Right renal cortex interstitium (tissue), 3 donors: ENCODE results near the gene SERPINB1. TPM values are rescaled to one million over a fixed set of nuclear protein-coding genes. Genes with fewer than 3 reads are reported as not detected.
A peak's percentile ranks its signal among the peaks of the same experiment; 100 is the strongest.
"Not testable (repeated sequence)": the region's sequence is repeated elsewhere in the genome, so short reads cannot be mapped to it uniquely, and the experiment has no call there.

Experiments
- DNase-seq, 3 donors: peaks; one replicate each; pipeline ENCODE4 v3.0.0-alpha.2; 2013; ENCODE audit warnings: low read depth in 3 of 3, low spot score in 2 of 3
- polyA plus RNA-seq, 3 donors: library from polyadenylated mRNA; unstranded; fragments of 120-200 nt; gene quantifications; one replicate each; pipeline ENCODE4 v1.2.1, GENCODE V29; 2013; ENCODE audit not compliant: insufficient read length in 3 of 3

SERPINB1 gene
- polyA plus RNA-seq = 10 to 100 TPM; 19.5 to 21.8 (median 21.4) TPM

DNA sequence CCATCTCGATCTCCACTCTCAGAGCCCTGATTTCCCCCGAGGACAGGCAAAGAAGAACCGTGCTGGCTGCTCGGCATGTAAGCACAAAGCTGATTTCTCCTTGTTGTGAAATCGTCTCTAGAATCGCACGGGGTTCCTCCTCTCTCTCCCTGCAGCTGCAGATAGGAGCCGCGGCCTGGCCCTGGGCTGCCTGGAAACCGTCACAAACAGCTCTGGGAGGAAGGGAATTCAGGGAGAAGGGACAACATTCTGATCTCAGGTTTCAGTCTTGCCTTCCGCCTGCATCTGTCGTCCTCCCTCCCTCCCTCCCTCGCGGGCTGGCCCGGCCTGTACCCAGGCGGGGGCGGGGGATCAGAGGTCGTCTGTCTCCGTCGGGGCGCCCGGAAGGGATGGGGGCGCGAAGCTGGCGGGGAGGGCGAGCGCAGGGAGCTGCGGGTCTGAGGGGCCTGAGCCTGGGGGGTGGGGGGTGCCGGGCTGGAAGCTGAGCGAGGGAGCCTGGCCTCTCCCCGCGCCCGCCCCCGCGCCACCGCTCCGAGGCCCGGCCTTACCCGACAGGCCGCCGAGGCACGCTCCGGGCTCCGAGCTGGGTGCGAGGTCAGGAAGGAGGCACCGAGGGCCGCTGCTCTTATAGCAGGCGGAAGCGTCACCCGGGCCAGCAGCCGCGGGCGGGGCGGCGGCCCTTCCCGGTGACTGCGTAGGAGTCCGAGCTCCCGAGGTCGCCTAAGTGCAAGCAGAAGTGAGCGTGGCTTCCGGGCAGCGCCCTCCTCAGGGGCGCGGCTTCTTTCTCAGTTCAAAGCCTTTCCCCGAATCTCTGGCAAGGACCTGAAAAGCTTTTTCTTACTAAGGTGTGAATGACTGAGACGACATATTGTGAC, at the start of gene SERPINB1:
SERPINB1 (minus strand) TSS at position 600 of the 875 bp plus-strand sequence. CDS start 1,277 bp downstream, outside the sequence.
- peak in 1 of 3 donors; percentile 75 for DNase-seq

DNA sequence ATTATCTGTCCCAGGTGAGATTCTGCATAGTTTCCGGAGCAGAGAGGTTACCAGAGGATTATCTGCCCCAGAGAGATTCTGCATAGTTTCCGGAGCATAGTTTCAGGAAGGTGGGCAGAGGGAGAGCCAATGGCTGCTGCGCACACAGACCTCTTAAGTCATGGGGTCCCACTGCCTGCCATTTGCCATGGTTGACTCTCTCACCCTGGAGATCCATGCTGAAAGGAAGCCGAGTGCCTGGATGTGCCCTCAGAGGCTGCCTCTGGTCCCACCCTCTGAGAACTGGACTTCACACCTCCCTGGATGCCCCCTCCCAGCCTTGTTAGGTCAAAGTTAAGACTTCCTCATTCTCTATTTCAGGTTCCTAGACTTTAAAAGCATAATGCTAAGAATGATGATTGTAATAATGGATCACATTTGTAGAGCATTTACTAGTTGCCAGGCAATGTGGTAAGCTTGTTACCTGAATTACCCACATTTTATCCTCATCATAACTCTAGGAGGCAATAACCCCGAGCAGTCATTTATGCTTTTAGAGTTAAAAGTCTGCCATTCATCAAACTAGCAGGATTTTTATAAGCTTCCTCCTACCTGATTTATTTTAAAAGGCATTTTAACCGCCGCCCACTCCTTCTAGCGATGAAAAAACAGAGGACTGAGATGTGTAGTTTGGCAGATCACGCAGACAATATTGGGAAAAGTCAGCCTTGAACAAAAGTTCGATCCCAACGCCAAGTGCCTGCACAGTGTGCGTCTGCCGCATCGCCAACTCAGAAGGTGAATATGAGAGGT, 49.5 kb upstream of the SERPINB1 start:
- DNase-seq = no peak

DNA sequence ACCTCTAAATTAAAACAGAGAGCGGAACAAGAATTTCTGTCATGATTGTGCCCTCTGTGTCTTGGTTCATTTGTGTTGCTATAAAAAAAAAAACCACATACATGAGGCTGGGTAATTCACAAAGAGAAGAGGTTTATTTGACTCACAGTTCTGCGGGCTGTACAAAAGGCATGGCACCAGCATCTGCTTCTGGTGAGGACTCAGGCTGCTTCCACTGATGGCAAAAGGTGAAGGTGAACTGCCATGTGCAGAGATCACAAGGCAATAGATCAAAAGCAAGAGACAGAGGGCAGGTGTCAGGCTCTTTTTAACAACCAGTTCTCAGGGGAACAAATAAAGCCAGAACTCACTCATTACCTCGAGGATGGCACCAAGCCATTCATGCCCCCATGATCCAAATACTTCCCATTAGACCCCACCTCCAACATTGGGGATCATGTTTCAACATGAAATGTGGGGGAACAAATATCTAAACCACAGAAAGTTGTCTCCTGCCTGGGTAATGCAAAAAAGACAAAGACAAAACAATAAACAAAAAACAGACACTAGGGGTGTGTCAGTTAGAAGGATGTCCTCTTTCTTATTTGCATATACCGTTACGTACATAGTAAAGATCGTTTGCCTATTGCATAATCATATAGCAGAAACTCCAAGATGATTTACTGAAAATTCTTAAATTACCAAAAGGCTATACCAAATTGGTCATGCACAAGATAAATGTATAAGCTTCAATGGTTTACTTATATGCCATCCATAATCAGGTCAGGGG, 44.5 kb upstream of the SERPINB1 start:
- DNase-seq = no peak

DNA sequence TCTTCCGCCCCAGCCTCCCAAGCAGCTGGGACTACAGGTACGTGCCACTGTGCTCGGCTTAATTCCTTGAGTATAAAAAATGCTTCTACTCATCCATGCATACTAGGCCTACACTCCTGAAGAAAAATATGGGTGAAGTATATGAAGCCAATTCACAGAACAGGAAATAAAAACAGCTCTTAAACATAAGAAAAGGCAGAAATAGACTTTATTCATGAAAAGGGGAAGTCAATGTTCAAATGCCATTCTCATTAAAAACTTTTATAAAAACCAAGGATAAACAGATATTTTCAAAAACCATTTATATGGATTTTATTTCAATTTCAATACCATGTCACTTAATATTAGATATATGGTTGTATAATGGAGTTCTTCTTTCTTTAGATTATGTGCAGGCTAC, 43.1 kb upstream of the SERPINB1 start:
- DNase-seq = no peak

DNA sequence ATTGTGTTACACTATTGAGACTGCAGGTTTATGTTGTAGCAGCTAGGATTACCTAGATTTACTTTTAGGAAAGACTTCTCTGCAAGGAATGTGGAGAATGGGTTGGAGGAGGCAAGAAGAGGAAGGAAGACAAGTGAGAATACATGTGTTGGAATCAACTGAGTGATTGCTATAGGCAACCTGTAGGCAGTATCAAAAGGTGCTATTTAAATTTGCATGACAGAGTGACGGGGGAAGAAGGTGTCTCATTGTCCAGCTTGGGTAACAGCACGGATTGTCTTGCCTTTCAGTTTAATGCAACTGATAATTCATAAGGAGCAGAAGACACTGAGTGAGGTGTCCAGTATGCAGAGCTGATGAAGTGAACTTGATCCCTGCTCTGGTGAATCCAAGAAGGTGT, 42.0 kb upstream of the SERPINB1 start:
- no peak for DNase-seq

DNA sequence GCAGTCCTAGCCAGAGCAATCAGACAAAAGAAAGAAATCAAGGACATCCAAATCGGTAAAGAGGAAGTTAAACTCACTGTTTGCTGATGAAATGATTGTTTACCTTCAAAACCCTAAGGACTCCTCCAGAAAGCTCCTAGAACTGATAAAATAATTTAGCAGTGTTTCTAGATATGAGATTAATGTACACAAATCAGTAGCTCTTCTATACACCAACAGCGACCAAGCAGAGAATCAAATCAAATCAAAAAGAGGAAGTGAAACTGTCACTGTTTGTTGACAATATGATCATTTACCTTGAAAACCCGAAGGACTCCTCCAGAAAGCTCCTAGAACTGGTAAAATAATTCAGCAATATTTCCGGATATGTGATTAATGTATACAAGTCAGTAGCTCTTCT, 39.8 kb upstream of the SERPINB1 start:
- no peak for DNase-seq

DNA sequence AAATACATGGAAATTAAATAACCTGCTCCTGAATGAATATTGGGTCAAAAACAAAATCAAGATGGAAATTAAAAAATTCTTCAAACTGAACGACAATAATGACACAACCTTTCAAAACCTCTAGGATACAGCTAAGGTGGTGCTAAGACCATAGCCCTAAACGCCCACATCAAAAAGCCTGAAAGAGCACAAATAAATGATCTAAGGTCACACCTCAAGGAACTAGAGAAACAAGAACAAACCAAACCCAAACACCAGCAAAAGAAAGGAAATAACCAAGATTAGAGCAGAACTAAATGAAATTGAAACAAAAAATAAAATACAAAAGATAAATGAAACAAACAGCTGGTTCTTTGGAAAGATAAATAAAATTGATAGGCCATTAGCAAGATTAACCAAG, 38.5 kb upstream of the SERPINB1 start:
- not testable (repeated sequence) for DNase-seq

DNA sequence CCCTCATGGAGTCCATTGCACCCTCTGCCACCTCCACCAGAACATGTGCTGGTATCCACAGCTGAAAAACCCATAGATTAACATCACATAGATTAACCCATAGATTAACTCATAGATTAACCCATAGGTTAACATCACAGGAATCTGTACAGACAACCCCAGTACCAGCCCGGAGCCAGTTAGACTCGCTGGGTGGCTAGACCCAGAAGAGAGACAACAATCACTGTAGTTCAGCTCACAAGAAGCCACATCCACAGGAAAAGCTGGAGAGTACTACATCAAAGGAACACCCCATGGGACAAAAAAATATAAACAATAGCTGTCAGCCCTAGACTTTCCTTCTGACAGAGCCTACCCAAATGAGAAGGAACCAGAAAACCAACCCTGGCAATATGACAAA, 36.3 kb upstream of the SERPINB1 start:
- no peak for DNase-seq

DNA sequence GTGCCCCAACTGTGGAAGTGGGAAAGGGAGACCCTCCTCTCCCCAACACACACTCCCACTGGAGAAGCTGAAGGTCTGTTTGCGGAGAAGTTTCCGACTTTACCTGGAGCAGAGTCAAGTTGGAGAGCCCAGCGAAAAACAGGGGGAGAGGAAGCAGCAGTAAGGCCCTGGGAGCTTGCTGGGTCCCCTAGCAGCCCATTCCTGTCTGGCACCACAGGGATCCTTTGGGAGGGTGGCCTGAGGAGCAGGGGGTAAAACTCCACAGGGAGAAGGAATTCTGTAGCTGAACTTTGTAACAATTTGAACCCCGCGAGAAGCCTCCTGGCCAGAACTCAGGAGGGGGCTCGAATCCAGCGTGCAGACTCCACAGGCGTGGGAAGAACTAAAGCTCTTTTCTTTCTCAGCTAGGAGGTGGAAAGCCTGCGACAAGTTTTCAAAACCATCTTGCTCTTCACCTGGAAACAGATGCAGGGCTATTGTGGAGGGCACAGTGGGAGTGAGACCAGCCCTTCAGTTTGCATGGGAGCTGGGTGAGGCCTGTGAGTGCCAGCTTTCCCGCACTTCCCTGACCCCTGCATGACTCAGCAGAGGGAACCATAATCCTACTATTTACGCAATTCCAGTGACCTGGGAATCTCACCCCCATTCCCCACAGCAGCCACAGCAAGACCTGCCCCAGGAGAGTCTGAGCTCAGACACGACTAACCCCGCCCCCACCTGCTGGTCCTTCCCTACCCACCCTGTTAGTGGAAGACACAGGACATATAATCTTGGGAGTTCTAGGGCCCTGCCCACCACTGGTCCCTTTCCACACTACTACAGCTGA, 35.6 kb upstream of the SERPINB1 start:
- DNase-seq = no peak

DNA sequence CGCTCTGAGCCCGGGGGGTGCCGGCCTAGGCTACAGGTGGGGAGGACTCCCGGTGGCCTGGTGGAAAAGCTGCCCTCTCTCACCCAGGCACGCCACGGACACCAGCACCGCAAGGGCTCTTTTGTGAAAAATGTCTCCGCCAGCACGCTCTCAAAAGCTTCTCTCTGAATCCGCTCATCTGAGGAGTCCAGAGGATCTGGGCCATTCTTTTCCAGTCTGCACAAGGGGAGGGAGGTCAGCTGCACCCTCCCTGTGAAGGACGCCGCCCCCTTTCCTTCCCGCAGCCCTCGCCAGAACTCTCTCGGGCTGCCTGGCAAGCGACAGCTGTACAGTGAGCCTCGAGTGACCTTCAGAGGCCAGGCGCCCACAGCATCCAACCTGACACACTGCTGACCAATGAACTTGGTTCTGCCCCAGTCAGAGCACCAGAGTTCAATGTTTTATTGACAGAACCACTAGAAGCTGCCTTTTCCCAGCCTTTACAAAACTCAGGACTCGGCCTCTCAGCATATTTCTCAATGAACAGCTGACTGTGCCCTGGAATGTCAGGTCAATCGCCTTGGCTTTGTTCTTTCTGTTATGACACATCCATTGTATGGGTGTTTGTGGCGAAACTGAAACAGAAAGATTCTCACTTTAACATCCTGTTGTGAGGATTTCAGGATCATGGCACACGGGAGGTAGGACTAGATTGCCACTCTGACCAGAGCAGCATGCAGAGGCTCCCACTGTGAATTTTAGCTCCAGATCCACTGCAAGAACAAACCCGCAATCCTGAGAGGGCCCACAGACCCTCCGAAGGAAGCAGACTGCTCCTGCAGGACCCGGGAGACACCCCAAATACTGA, 34.8 kb upstream of the SERPINB1 start:
- no peak for DNase-seq

DNA sequence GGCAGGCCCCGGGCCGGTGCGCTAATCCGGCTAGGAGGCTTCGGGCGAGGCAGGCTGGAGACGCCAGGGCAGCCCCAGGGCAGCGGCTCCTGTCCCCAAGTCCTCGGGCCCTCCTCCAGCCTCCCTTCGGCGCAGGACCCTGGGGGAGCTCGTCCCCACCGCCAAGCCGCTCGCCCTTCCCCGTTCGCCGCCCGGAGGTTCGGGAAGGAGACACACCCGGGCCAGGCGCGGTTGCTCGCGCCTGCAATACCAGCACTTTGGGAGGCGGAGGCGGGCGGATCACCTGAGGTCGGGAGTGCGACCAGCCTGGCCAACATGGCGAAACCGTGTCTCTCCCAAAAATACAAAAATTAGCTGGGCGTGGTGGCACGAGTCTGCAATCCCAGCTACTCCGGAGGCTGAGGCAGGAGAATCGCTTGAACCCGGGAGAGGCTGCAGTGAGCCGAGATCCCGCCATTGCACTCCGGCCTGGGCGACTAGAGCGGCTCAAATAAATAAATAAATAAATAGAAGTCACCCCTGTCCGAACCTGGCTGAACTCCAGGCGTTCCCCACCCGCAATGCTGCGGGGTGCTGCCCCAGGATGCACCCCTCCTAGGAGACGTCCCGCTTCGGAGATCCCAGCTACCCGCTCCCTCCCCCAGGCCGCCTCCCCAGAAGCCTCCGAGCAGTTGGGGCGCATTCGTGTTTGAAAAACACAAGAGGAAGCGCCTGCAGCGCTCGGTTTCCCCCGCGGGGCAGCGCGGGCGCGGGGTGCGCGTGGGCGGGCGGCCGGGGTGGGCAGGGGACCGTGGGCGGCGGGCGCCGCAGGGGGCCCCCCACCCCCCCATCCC, 33.9 kb upstream of the SERPINB1 start:
- DNase-seq = no peak

DNA sequence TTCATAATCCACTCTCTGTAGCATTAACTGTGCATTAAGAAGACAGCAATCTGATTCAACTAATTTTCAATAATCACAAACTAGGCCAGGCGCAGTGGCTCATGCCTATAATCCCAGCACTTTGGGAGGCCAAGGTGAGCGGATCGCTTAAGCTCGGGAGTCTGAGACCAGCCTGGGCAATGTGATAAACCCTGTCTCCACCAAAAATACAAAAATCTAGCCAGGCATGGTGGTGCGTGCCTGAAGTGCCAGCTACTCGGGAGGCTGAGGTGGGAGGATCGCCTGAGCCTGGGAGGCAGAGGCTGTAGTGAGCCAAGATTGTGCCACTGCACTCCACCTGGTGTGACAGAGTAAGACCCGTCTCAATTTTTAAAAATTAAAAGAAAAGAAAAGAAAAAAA, 32.0 kb upstream of the SERPINB1 start:
- DNase-seq = no peak

DNA sequence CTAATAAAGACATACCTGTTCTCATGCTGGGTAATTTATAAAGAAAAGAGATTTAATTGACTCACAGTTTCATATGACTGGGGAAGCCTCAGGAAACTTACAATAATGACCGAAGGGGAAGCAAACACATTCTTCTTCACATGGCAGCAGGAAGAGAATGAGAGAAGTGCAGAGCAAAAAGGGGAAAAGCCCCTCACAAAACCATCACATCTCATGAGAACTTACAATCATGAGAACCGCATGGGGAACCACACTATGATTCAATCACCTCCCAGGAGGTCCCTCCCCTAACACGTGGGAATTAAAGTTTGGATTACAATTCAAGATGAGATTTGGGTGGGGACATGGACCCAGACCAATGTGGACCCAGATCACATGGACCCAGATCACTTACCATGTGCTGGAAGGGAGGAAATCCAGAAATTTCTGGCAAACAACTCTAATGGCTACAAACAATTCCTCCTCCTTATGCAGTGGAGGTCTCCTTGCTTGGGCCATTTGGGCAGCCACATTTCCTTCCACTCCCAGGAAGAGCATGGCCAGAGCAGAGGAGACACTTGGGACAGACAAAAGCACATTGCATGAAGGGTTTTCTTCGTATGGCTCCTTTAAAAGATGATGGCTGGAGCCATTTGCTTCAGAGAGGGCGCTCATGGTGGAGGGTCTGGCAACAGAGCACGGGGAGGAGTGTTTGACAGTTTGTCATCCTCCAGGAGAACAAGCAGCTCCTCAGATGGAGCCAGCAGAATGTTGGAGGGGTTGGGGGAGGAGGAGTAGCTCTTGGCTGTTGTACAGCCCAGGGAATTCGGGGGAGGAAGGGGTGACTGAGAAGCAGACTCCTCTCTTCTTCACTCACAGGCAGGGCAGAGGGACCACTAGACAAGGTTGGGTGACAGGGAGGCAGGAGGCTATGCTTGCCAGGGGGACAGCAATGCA, 31.0 kb upstream of the SERPINB1 start:
- no peak for DNase-seq

DNA sequence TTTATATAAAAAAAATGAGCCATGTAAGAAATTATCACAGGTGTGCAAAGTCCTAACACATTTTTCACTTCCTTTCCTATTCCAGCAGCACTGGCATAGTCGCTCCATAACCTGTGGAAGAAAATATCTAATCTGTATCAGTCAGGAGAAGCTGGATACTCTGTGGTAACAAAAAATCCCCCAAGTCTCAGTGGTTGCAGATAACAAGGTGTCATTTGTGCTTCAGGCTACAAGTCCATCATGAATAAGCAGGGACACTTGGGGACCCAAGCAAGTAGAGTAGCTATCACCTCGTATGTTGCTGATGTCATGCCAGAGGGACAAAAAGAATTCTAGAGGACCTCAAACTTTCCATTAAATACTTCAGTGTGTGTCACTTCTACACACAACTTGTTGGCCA, 30.3 kb upstream of the SERPINB1 start:
- no peak for DNase-seq

DNA sequence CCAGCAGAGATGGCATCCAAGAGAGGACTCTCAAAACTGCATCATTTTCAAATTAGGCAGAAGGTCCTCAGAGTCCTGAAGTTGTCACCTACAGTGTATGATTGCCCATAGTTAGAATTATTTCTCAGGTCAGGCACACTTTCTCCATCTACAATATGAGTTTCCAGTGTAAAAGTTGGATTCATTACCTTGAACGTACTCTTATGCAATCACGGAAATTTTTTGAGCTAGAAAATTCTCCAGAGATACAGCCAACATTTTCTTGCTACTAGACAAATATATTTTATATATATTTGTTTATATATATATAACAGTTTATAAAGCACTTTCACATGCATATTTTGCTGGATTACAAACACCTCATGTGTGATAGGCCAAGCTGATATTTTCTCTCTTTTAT, 29.4 kb upstream of the SERPINB1 start:
- DNase-seq = no peak

DNA sequence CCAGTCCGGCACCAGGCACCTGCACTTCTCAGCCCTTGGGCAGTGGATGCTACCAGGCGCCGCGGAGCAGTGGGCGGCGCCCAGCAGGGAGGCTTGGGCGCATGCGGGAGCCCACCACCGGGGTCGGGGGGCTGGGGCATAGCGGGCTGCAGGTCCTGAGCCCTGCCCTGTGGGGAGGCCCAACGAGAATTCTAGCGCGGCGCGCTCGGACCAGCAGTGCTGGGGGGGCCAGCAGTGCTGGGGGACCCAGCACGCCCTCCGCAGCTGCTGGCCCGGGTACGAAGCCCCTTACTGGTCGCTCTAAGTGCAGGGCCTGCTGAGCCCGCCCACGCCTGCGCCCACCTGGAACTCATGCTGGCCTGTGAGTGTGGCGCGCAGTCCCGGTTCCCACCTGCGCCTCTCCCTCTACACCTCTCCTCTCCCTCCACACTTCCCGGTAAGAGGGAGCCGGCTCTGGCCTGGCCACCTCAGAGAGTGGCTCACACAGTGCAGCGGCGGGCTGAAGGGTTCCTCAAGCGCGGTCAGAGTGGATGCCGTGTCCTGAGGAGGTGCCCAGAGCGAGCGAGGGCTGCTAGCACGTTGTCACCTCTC, 28.5 kb upstream of the SERPINB1 start:
- no peak for DNase-seq

DNA sequence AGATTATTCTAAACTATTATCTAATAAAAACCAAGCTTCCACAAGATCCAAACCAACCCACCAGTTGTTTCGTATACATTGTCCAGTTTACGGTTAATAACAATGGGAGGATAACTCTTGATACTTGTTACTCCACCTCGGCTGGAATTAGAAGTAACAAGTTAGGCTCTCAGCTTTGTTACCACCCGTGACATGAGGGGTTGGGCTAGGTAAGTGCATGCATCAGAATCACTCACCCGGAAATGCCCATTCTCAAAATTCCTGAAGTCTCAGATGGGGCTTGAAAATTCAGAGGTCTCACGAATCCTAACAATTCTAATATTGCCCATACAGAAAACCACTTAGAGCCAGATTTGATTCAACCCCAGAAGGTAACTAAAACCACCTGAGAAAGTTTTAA, 27.0 kb upstream of the SERPINB1 start:
- no peak for DNase-seq
